Erythroblast (primary cell): Measurements from ENCODE around the gene STEAP2.

Experiments used
- GATA1 ChIP-seq: IDR thresholded peaks from 2 replicates; pipeline ENCODE4 v1.6.1; 2011; ENCODE audit warnings: low read depth, mild to moderate bottlenecking, control low read depth, low read length, moderate library complexity
- POLR2A ChIP-seq: IDR thresholded peaks from 2 replicates; pipeline ENCODE4 v1.6.1; 2011; ENCODE audit warnings: mild to moderate bottlenecking, low read length

- TF ChIP-seq POLR2A (no peak), GATA1 (no peak)
Measured at GRCh38 chr7:90244565-90244908, 33.0 kb downstream of the STEAP2 start.
